Motor neuron (in vitro differentiated cells): Measurements from ENCODE around the gene BCORL1. TPM values are rescaled to one million over a fixed set of nuclear protein-coding genes. Genes with fewer than 3 reads are reported as not detected.

Experiments
- ATAC-seq, 8 experiments: fragments of 200-7000 bp; cut with Tn5 transposase; replicated peaks in 6 of 8; 2 replicates each; pipeline ENCODE4 v1.8.0; 2021; ENCODE audit warnings: mild to moderate bottlenecking in 8 of 8, moderate library complexity in 8 of 8
- H3K27ac ChIP-seq, 2 donors: fragments of 250-450 bp; sonication (Bioruptor Pico); 2 replicates each; pipeline ENCODE4 v1.9.0; 2021; ENCODE audit warnings: antibody characterized with exemption in 2 of 2, mild to moderate bottlenecking in 2 of 2, moderate library complexity in 1 of 2
- H3K4me1 ChIP-seq, 2 donors: fragments of 250-450 bp; sonication (Bioruptor Pico); replicated peaks in 1 of 2; 2 replicates each; pipeline ENCODE4 v1.6.1; 2021; ENCODE audit warnings: antibody characterized with exemption in 2 of 2, mild to moderate bottlenecking in 2 of 2, moderate library complexity in 1 of 2
- H3K4me3 ChIP-seq, 5 donors: fragments of 250-450 bp; sonication (Bioruptor Pico); 2 replicates each; pipeline ENCODE4 v1.9.0; 2021; ENCODE audit warnings: antibody characterized with exemption in 5 of 5, mild to moderate bottlenecking in 5 of 5, moderate library complexity in 4 of 5
- WGBS, 10 experiments: fragments of 450-650 bp; shearing (Covaris generic); methylation state at CpG; one replicate each; pipeline ENCODE4 v1.0.0; 2022; 5-methylcytosine and 5-hydroxymethylcytosine counted together
- in situ Hi-C, 9 experiments: fragments of 400-800 bp; cut with MboI; loops; one replicate each; pipeline ENCODE4 v1.15.0; 2021; ENCODE audit warnings: low sequenced_read_pairs in 9 of 9, low pct_unique_long_range_greater_than_20kb in 2 of 9; ENCODE audit not compliant: unreplicated experiment in 9 of 9
- total RNA-seq, 8 experiments: library from RNA; unstranded; fragments of 300-600 nt; gene quantifications; 2 replicates each; pipeline versions ENCODE4 v1.2.3 to v1.2.4, GENCODE V29; 2022

Gene BCORL1
- total RNA-seq, 8 experiments from 2014 or later = 1.7 to 13.3 (median 5.9) TPM

GRCh38 chrX:130005089-130005807 is 22.8 kb downstream of the BCORL1 start:
- WGBS, 10 experiments = 33 to 100% (median 62%) methylated on average over 1 to 9 of the region's 13 CpGs; no CpG with 5 or more reads in 6 of the 10 experiments
- Histone ChIP-seq H3K4me3 (no peak overlapping the region), H3K4me1 (peaks cover 0 to 12% of the 10 kb centered on the region in 2 donors), H3K27ac (peak overlapping the region; percentile 3 to 75)
- in situ Hi-C loops = no loop called here
- ATAC-seq = peak in 5 of 8 experiments; percentile 89 to 100 (median 99)

GRCh38 chrX:130009658-130010223 is 27.3 kb downstream of the BCORL1 start:
- WGBS, 10 experiments = no CpG with 5 or more reads among the region's 10 CpGs
- Histone ChIP-seq H3K4me1 (peaks cover 0 to 8% of the 10 kb centered on the region in 2 donors), H3K4me3 (no peak overlapping the region), H3K27ac (no peak overlapping the region)
- in situ Hi-C loops = no loop called here
- ATAC-seq = no peak

GRCh38 chrX:130012683-130013082 is 30.2 kb downstream of the BCORL1 start:
- ATAC-seq = no peak
- H3K4me1 ChIP-seq = no peaks in the 10 kb centered on the region
- no peak overlapping the region for H3K4me3 ChIP-seq
- in situ Hi-C loops = no loop called here
- H3K27ac ChIP-seq = no peak overlapping the region
- 17% methylated on average over 1 of the region's 10 CpGs; no CpG with 5 or more reads in 9 of the 10 experiments for whole genome bisulfite sequencing, 10 experiments

- in situ Hi-C loops = no loop called here
- no peaks in the 10 kb centered on the region for H3K4me1 ChIP-seq
- no peak overlapping the region for H3K27ac ChIP-seq
- peak in 1 of 8 experiments; percentile 11 for ATAC-seq
- WGBS, 10 experiments = 33 to 90% methylated on average over 1 to 2 of the region's 14 CpGs; no CpG with 5 or more reads in 8 of the 10 experiments
- no peak overlapping the region for H3K4me3 ChIP-seq
These were observed 31.2 kb downstream of the BCORL1 start for GRCh38 chrX:130013661-130014060.

GRCh38 chrX:130014356-130014755 is 31.9 kb downstream of the BCORL1 start:
- H3K4me1 ChIP-seq = no peaks in the 10 kb centered on the region
- 75% methylated on average over 2 of the region's 13 CpGs; no CpG with 5 or more reads in 9 of the 10 experiments for WGBS, 10 experiments
- no peak overlapping the region for H3K27ac ChIP-seq
- in situ Hi-C loops = no loop called here
- H3K4me3 ChIP-seq = no peak overlapping the region
- ATAC-seq = no peak

GRCh38 chrX:130014770-130015169 is 32.3 kb downstream of the BCORL1 start:
- ATAC-seq = no peak

GRCh38 chrX:130015181-130015580 is 32.7 kb downstream of the BCORL1 start:
- Histone ChIP-seq H3K4me3 (no peak overlapping the region), H3K4me1 (no peaks in the 10 kb centered on the region), H3K27ac (no peak overlapping the region)
- in situ Hi-C loops = no loop called here
- no peak for ATAC-seq
- 70% methylated on average over 6 of the region's 15 CpGs; no CpG with 5 or more reads in 9 of the 10 experiments for WGBS, 10 experiments

More at GRCh38 chrX:130014770-130015169, 32.3 kb downstream of the BCORL1 start:
- no peak overlapping the region for H3K4me3 ChIP-seq
- H3K4me1 ChIP-seq = no peaks in the 10 kb centered on the region
- 83% methylated on average over 5 of the region's 12 CpGs; no CpG with 5 or more reads in 9 of the 10 experiments for WGBS, 10 experiments
- no peak overlapping the region for H3K27ac ChIP-seq
- in situ Hi-C loops = no loop called here

- in situ Hi-C loops = no loop called here
- 57 to 100% (median 94%) methylated on average over 1 of the region's 1 CpG; no CpG with 5 or more reads in 4 of the 10 experiments for WGBS, 10 experiments
- no peak for ATAC-seq
- Histone ChIP-seq H3K4me1 (no peaks in the 10 kb centered on the region), H3K27ac (no peak overlapping the region), H3K4me3 (no peak overlapping the region)
These were observed 35.7 kb downstream of the BCORL1 start for GRCh38 chrX:130018143-130018542.

GRCh38 chrX:130020661-130021324 is 38.4 kb downstream of the BCORL1 start:
- 40 to 100% methylated on average over 1 to 4 of the region's 15 CpGs; no CpG with 5 or more reads in 8 of the 10 experiments for WGBS, 10 experiments
- no peak for ATAC-seq
- Histone ChIP-seq H3K4me1 (no peaks in the 10 kb centered on the region), H3K27ac (no peak overlapping the region), H3K4me3 (no peak overlapping the region)
- in situ Hi-C loops = no loop called here

- H3K4me3 ChIP-seq = no peak overlapping the region
- in situ Hi-C loops = no loop called here
- H3K4me1 ChIP-seq = no peaks in the 10 kb centered on the region
- peak in 4 of 8 experiments; percentile 43 to 99 (median 98) for ATAC-seq
- WGBS, 10 experiments = 17 to 31% methylated on average over 2 of the region's 9 CpGs; no CpG with 5 or more reads in 8 of the 10 experiments
- no peak overlapping the region for H3K27ac ChIP-seq
These were observed 41.7 kb downstream of the BCORL1 start for GRCh38 chrX:130024127-130024526.

- WGBS, 10 experiments = 60 to 100% methylated on average over 1 to 5 of the region's 19 CpGs; no CpG with 5 or more reads in 8 of the 10 experiments
- in situ Hi-C loops = loop anchor here in 2 of 9 experiments (25.0 kb wide), 1 partner anchor 88 kb away; no protein-coding TSS in a partner anchor
These were observed 42.8 kb downstream of the BCORL1 start for GRCh38 chrX:130025256-130025655.

GRCh38 chrX:130027569-130027968 is 45.1 kb downstream of the BCORL1 start:
- ATAC-seq = no peak
- WGBS, 10 experiments = 67% methylated on average over 3 of the region's 4 CpGs; no CpG with 5 or more reads in 9 of the 10 experiments
- Histone ChIP-seq H3K27ac (no peak overlapping the region), H3K4me1 (no peaks in the 10 kb centered on the region), H3K4me3 (no peak overlapping the region)
- in situ Hi-C loops = loop anchor here in 2 of 9 experiments (25.0 kb wide), 1 partner anchor 90 kb away; no protein-coding TSS in a partner anchor

More at GRCh38 chrX:130025256-130025655, 42.8 kb downstream of the BCORL1 start:
- Histone ChIP-seq H3K4me1 (no peaks in the 10 kb centered on the region), H3K27ac (no peak overlapping the region), H3K4me3 (no peak overlapping the region)
- ATAC-seq = no peak

- Histone ChIP-seq H3K4me1 (no peaks in the 10 kb centered on the region), H3K27ac (no peak overlapping the region), H3K4me3 (no peak overlapping the region)
- in situ Hi-C loops = loop anchor here in 2 of 9 experiments (25.0 kb wide), 1 partner anchor 91 kb away; no protein-coding TSS in a partner anchor
- WGBS, 10 experiments = 74% methylated on average over 3 of the region's 5 CpGs; no CpG with 5 or more reads in 9 of the 10 experiments
- ATAC-seq = peak in 1 of 8 experiments; percentile 16
These were observed 45.8 kb downstream of the BCORL1 start for GRCh38 chrX:130028196-130028595.
